ENCODE measurements around the gene EFCAB13. TPM values are rescaled to one million over a fixed set of nuclear protein-coding genes. Genes with fewer than 3 reads are reported as not detected.

Gene EFCAB13
- total RNA-seq, 1 experiment from 2014 or later, result 1.6 TPM

- Histone ChIP-seq H3K4ac (ENCODE audit: low read depth, low read length) (no peak overlapping the region), H3K23me2 (ENCODE audit: insufficient read length, low read depth, low read length, poor library complexity, severe bottlenecking) (no peaks in the 10 kb centered on the region), H2AK5ac (ENCODE audit: insufficient read length, low read length) (no peak overlapping the region), H4K20me1 (ENCODE audit: control insufficient read depth, insufficient read depth, insufficient read length) (no peaks in the 10 kb centered on the region), H2BK5ac (ENCODE audit: insufficient read length, low read length) (no peak overlapping the region), H2BK12ac (ENCODE audit: insufficient read length, low read depth, low read length) (no peak overlapping the region), H3K79me2 (ENCODE audit: insufficient read depth, low read length) (no peaks in the 10 kb centered on the region), H2BK15ac (ENCODE audit: low read depth, low read length) (no peak overlapping the region), H4K91ac (ENCODE audit: insufficient read length, low read depth, low read length) (no peak overlapping the region), H3K79me1 (ENCODE audit: insufficient read depth, low read depth, low read length, poor library complexity, severe bottlenecking) (no peaks in the 10 kb centered on the region), H3K14ac (ENCODE audit: insufficient read depth, low read length) (no peak overlapping the region), H4K8ac (replicated peaks; ENCODE audit: insufficient read length, low read depth, low read length) (no peak overlapping the region), H4K5ac (ENCODE audit: insufficient read length, low read depth, low read length) (no peak overlapping the region), H2AFZ (ENCODE audit: low read length) (no peak overlapping the region), H3K4me1 (ENCODE audit: insufficient read depth, low read length) (0 out of 2 replicates have a peak, but pooled peaks cover 2% of the 10 kb centered on the region), H3K27me3 (ENCODE audit: insufficient read depth, low read length) (no peaks in the 10 kb centered on the region), H3K56ac (ENCODE audit: insufficient read length, low read depth, low read length) (no peak overlapping the region), H3K23ac (ENCODE audit: insufficient read length, low read depth, low read length) (no peak overlapping the region), H3T11ph (ENCODE audit: low read length) (no peak overlapping the region), H2BK20ac (ENCODE audit: low read depth, low read length, poor library complexity, severe bottlenecking) (no peak overlapping the region), H3K9me3 (ENCODE audit: control insufficient read depth, low read depth, low read length) (no peaks in the 10 kb centered on the region), H3K4me2 (ENCODE audit: insufficient read depth, insufficient read length, low read length) (no peak overlapping the region), H3K9ac (ENCODE audit: extremely low read depth, insufficient read length, low read length) (no peak overlapping the region), H3K18ac (ENCODE audit: insufficient read length, low read depth, low read length) (no peak overlapping the region), H2BK120ac (ENCODE audit: low read depth, low read length, poor library complexity, severe bottlenecking) (no peak overlapping the region), H3K27ac (ENCODE audit: insufficient read length, low read depth, low read length) (no peak overlapping the region)
- H3K4me1 Mint-ChIP-seq, result peaks cover 9 to 12% of the 10 kb centered on the region in 2 experiments
- no peak overlapping the region for H3K4me3 Mint-ChIP-seq
- H3K9me3 Mint-ChIP-seq, result no peaks in the 10 kb centered on the region; a peak in 1 of 5 replicates
- no peak overlapping the region; a peak in 1 of 7 replicates for H3K27ac Mint-ChIP-seq
- H3K27me3 Mint-ChIP-seq (ENCODE audit: low read depth), result no peaks in the 10 kb centered on the region
- TF ChIP-seq CTCF (conservative IDR thresholded peaks at IDR 0.05), result no peak
- no peak for DNase-seq
- no peaks in the 10 kb centered on the region for H3K36me3 Mint-ChIP-seq (ENCODE audit: insufficient read depth in 1 of 3, low read depth in 3 of 3)
Measured at GRCh38 chr17:47311420-47311819, 12.3 kb upstream of the EFCAB13 start.

Measured in H9 (cell line).